ENCODE measurements around the gene KRT10.

The KRT10 gene

DNA sequence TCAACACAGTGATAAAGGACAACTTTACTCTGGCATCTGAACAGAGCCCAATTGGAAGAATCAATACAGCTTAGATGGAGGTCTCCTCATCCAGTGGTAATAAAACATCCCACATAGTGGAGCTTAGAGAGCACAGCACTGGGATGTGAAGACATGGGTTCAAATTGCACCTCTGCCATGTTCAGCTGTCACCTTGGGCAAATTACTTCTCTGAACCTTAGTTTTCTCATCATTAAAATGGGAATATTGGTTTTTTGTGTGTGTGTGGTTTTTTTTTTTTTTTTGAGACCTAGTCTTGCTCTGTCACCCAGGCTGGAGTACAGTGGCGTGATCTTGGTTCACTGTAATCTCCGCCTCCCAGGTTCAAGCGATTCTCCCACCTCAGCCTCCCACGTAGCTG, 13.6 kb upstream of the KRT10 start:
- H3K4me3 ChIP-seq (ENCODE audit: low read depth, low read length): no peak overlapping the region
- no peak for TF ChIP-seq CTCF (IDR thresholded peaks at IDR 0.05; ENCODE audit: low read depth, low read length, missing control alignments)
- DNase-seq (ENCODE audit: low read depth): no peak
- in situ Hi-C loops (cut with HindIII; ENCODE audit: low sequenced_read_pairs): no loop called here

- H3K4me3 ChIP-seq (ENCODE audit: low read depth, low read length): no peak overlapping the region
- no peak for DNase-seq (ENCODE audit: low read depth)
- TF ChIP-seq CTCF (IDR thresholded peaks at IDR 0.05; ENCODE audit: low read depth, low read length, missing control alignments): no peak
- in situ Hi-C loops (cut with HindIII; ENCODE audit: low sequenced_read_pairs): no loop called here
Measured at GRCh38 chr17:40833882-40834281, 11.5 kb upstream of the KRT10 start.

- no peak overlapping the region for H3K4me3 ChIP-seq (ENCODE audit: low read depth, low read length)
- TF ChIP-seq CTCF (IDR thresholded peaks at IDR 0.05; ENCODE audit: low read depth, low read length, missing control alignments): no peak
- DNase-seq (ENCODE audit: low read depth): no peak
- in situ Hi-C loops (cut with HindIII; ENCODE audit: low sequenced_read_pairs): no loop called here
Measured at GRCh38 chr17:40832840-40833239, 10.4 kb upstream of the KRT10 start.

DNA sequence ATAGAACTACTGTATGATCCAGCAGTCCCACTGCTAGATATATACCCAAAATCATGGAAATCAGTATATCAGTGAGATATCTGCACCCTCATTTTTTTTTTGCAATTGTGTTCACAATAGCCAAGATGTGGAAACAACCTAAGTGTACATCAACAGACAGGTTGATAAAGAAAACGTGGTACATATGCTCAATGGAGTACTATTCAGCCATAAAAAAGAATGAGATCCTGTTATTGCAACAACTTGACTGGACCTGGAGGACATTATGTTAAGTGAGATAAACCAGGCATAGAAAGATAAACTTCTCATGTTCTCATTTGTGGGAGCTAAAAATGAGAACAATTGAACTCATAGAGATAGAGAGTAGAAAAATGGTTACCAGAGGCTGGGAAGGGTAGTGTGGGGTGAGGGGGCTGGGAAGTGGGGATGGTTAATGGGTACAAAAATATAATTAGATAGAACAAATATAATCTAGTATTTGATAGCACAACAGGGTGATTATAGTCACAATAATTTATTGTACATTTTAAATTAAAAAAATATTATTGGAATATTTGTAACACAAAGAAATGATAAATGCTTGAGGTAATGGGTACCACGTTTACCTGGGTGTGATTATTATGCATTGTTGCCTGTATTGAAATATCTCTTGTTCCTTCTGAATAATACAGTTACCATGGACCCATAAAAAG, 7.8 kb upstream of the KRT10 start:
- no peak for DNase-seq (ENCODE audit: low read depth)
- no peak for TF ChIP-seq CTCF (IDR thresholded peaks at IDR 0.05; ENCODE audit: low read depth, low read length, missing control alignments)
- in situ Hi-C loops (cut with HindIII; ENCODE audit: low sequenced_read_pairs): no loop called here
- no peak overlapping the region for H3K4me3 ChIP-seq (ENCODE audit: low read depth, low read length)

DNA sequence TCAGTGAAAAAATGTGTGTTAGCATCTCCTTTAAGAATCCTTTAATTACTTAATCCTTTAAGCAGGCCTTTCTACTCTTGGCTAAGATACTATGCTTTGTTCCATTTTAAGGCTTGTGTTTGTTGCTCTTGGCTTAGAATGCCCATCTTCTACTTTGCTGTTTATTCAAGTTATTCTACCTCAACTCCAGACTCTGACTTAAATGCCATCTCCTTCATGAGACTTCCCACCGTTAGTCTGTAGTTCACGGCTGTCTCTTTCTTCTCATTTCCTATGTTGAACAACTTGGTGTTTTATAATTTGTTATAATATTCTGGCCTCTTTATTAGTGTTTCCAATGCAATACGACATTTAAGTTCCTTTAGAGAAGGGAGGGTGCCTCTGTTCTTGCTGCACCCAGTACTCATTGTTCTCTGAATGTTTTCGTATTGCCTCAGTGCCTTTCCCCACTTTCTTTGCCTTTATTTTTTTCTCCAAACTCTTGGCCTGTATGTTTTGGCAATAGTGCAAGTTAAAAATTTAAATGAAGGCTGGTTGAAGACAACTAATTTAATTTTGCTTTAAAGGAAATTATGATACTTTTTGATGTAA, 6.1 kb upstream of the KRT10 start:
- no peak for TF ChIP-seq CTCF (IDR thresholded peaks at IDR 0.05; ENCODE audit: low read depth, low read length, missing control alignments)
- in situ Hi-C loops (cut with HindIII; ENCODE audit: low sequenced_read_pairs): no loop called here
- peak; percentile 8 for DNase-seq (ENCODE audit: low read depth)

GRCh38 chr17:40827746-40828453, 5.5 kb upstream of the KRT10 start:
- DNase-seq (ENCODE audit: low read depth): no peak
- TF ChIP-seq CTCF (IDR thresholded peaks at IDR 0.05; ENCODE audit: low read depth, low read length, missing control alignments): no peak
- no peak overlapping the region for H3K4me3 ChIP-seq (ENCODE audit: low read depth, low read length)
- in situ Hi-C loops (cut with HindIII; ENCODE audit: low sequenced_read_pairs): no loop called here

More for the DNA sequence above, 6.1 kb upstream of the KRT10 start:
- H3K4me3 ChIP-seq (ENCODE audit: low read depth, low read length): no peak overlapping the region

Data from astrocyte of the cerebellum (primary cell).